GM13976 (cell line): ENCODE data around the gene TNFRSF14.

Source experiments
- DNase-seq: peaks from one replicate; pipeline ENCODE4 v3.0.0; 2012; ENCODE audit warnings: low spot score
- CTCF ChIP-seq: IDR thresholded peaks from 2 replicates; pipeline ENCODE4 v1.5.1; 2012; ENCODE audit warnings: borderline replicate concordance, mild to moderate bottlenecking; ENCODE audit not compliant: insufficient read depth; ENCODE audit errors: extremely low read depth, missing control alignments, control extremely low read depth
- in situ Hi-C: fragments of 300-500 bp; cut with MboI; formaldehyde crosslinking; loops from one replicate; pipeline ENCODE4 v1.12.0; 2022; ENCODE audit warnings: low sequenced_read_pairs, mixed read lengths, inconsistent platforms; ENCODE audit not compliant: unreplicated experiment

The TNFRSF14 gene

DNA sequence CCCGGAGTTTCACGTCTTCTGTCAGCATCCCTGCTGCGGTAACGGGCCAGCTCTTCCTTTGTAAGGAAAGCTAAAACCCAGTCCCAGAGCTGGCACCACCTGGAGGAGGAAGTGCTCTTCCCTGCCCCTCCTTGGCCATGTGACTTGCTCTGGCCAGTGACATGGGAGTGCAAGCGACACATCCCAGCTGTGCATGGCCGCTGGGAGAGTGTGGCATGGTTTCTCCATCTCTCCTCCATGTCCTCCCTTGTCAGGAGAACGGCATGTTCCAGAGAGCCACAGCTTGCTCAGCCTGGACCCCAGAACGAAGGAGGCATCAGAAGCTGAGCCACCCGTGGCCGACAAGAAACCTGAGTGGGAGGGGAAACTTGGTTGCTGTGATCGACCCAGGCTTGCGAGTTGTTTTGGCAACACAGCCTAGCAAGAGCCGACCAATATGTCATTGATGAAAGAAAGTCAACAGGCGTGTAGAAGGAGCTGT lies 27.7 kb downstream of the TNFRSF14 start:
- no peak for TF ChIP-seq CTCF
- in situ Hi-C loops: no loop called here
- no peak for DNase-seq

DNA sequence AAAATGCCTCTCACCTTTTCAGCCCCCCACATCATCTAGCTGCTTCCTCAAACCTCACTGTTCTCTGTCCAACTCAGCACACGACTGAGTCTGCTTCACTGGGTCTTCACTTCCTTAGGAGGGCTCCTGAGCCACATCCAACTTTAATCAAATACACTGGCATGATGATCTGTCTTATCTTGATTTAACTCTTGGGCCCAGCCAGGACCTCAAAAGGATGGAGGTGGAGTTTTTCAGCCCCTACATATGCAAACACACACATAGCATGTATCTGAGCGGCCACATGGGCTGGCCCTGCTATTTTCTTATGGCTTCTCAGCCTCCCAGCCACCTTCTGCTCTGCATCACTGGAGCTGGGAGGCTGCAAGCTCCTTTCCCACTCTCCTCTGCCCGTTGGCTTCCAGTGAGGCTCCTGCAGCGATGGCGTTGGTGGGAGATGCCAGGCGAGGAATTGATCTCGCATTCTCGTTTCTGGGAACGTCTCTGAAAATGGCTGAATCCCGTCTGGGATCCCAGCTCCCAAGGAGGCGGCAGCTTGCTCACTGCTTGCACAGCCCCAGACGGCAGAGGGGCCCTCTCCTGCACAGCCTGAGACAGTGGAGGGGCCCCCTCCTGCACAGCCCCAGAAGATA lies 28.6 kb downstream of the TNFRSF14 start:
- in situ Hi-C loops: no loop called here
- no peak for DNase-seq
- TF ChIP-seq CTCF: no peak

DNA sequence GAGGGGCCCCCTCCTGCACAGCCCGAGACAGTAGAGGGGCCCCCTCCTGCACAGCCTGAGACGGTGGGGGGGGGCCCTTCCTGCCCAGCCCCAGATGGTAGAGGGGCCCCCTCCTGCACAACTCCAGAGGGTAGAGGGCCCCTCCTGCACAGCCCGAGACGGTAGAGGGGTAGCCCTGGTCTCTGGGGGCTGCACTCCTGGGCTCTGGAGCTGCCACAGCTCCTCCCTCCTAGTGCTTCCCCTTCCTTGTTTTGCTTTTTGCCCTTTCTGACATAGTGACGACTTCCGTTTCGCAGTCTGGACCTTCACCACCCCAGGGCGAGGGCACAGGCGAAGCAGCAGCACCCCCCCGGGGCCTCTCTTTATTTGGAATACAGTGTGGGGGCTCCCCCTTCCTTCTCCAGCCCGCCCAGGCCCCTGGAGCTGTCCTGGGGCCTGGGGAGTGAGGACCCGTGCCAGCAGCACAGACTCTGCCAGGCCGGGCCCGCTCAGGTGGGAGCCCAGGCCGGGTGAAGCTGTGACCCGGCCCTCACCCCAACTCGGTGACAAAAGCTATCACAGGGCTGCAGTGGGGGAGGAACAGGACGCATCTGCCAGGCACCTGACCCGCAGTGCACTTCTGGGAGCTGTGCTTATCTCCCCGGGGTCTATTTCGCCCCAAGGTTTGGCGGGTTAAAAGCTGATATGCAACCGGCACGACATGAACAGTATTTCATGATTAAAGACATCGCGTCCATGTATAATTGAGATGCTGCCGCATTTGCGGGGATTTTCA lies 29.3 kb downstream of the TNFRSF14 start:
- peak; percentile 74 for DNase-seq
- in situ Hi-C loops: no loop called here
- TF ChIP-seq CTCF: no peak

DNA sequence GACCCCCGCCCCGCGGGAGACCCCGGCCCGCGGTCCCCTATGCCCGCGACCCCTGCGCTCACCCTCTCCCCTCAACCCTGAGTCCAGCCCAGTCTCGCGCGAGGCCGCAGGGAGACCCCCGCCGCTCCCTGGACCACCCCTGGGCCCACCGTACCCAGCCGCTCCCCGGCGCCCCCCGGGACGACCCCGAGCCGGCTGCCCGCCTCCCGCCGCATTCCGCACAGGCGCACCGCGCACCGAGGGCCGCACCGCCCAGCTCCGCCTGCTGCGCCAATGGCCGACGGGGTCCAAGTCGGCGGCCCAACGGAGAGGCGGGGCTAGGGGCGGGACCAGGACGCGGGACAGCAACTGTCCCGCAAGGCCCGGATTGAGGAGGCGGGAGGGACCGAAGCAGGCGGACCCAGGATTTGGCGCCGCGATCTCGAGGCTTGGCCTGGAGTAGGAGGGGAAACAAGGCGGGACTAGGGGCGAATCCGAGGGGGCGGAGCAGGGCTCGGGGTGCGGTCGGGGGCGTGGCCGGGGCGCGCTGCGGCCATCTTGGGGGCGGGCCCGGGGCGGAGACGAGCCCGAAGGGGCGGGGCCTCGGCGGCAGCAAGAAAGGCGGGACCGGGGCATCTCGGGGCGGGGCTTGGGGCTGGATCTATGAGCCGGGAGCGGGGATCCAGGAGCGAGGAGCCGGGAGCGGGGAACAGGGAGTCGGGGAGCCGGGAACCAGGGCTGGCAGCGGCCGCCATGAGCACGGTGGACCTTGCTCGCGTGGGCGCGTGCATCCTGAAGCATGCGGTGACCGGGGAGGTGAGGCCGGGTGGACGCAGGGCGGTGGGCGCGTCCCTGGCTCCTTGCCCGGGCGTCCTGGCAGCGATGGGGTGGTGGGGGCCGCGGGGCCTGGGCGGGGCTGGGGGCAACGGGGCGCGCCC lies 30.2 kb downstream of the TNFRSF14 start, which contains the start of gene PRXL2B:
TSS of gene PRXL2B (plus strand) at position 624 of the 917 bp plus-strand sequence. CDS start at position 733, 109 bp downstream.
- TF ChIP-seq CTCF: no peak
- DNase-seq: peak; percentile 99
- in situ Hi-C loops: no loop called here

DNA sequence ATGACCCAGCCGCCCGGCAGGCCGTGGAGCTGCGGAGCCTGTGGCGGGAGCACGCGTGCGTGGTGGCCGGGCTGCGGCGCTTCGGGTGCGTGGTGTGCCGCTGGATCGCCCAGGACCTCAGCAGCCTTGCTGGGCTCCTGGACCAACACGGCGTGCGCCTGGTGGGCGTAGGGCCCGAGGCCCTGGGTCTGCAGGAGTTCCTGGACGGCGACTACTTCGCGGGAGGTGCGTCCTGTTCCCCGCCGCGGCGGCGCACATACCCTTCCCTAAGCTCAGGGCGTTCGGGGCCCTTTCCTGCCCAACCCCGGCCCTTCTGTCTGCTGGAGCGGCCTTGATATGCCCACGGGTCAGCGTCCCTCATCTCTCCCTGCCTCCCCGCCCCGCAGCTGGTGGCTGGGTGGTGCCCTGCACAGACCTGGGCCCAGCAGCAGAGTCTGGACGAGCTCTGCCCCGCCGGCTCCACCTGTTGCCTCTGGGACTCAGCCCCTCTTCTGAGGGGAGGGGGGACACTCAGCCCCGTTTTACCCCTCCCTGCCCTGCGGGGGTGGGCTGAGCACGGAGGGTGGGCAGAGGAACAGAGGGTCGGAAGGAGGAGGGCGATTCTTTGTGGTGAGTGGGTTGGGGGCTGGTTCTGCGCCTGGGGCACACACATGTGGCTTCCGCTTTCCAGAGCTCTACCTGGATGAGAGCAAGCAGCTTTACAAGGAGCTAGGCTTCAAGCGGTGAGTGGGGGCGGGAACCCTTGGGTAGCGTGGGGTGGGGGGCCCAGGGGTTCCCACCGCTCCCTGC lies 31.1 kb downstream of the TNFRSF14 start:
- TF ChIP-seq CTCF: no peak
- in situ Hi-C loops: no loop called here
- peak; percentile 65 for DNase-seq

GRCh38 chr1:2587860-2588571 lies 31.8 kb downstream of the TNFRSF14 start:
- in situ Hi-C loops: no loop called here
- TF ChIP-seq CTCF: no peak
- DNase-seq: no peak
